SH-SY5Y (cell line): ENCODE measurements around the gene ITCH.

Experiments used
- GATA2 ChIP-seq: IDR thresholded peaks from 2 replicates; pipeline ENCODE4 v1.6.1; 2011; ENCODE audit warnings: mild to moderate bottlenecking, low read depth, low read length
- GATA3 ChIP-seq: IDR thresholded peaks from 2 replicates; pipeline ENCODE4 v1.6.1; 2011; ENCODE audit warnings: low read depth, mild to moderate bottlenecking, low read length, moderate library complexity

DNA sequence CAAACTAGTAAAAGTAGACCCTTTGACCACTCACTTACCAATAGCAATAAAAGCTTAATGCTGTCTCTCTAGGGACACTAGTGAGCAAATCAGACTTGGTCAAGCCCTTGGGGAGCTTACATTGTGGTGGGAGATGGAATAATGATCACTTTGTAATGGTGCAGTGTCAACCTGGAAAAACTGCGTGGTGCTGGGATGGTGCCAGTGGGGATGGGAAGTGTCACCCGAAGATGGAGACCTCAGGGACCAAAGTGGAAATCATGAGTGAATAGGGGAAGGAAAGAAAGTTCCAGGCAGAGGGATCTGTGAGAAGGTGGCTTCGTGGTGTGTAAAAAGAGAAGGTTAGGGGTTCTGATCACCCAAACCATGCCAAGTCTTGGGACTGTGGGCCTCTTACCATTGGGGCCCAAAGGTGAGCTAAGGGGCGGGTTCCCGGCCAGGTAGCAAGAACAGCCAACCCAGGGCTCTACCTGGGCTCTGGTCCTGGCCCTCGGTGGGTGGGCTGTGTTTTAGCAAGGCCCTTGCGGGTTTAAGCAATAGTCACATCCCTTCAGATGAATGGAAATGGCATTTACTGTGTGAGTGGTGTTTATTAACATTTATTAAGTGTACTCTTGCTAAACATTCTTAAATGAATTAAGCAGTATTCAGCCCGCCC lies 168.7 kb downstream of the ITCH start:
- TF ChIP-seq GATA2 (no peak), GATA3 (no peak)
